RPMI7951 (cell line): ENCODE results near the gene GMIP. TPM values are rescaled to one million over a fixed set of nuclear protein-coding genes. Genes with fewer than 3 reads are reported as not detected.
"Not testable (repeated sequence)": the region's sequence is repeated elsewhere in the genome, so short reads cannot be mapped to it uniquely, and the experiment has no call there.

Source experiments
- DNase-seq: peaks from one replicate; pipeline ENCODE4 v3.0.0-alpha.2; 2012; ENCODE audit warnings: low read depth
- total RNA-seq: library from RNA; depleted of rRNA; stranded (reverse); fragments of >200 nt; shearing (Covaris generic); gene quantifications from 2 replicates; pipeline ENCODE4 v1.2.3, GENCODE V29; 2014; rRNA removed

The GMIP gene, protein sequence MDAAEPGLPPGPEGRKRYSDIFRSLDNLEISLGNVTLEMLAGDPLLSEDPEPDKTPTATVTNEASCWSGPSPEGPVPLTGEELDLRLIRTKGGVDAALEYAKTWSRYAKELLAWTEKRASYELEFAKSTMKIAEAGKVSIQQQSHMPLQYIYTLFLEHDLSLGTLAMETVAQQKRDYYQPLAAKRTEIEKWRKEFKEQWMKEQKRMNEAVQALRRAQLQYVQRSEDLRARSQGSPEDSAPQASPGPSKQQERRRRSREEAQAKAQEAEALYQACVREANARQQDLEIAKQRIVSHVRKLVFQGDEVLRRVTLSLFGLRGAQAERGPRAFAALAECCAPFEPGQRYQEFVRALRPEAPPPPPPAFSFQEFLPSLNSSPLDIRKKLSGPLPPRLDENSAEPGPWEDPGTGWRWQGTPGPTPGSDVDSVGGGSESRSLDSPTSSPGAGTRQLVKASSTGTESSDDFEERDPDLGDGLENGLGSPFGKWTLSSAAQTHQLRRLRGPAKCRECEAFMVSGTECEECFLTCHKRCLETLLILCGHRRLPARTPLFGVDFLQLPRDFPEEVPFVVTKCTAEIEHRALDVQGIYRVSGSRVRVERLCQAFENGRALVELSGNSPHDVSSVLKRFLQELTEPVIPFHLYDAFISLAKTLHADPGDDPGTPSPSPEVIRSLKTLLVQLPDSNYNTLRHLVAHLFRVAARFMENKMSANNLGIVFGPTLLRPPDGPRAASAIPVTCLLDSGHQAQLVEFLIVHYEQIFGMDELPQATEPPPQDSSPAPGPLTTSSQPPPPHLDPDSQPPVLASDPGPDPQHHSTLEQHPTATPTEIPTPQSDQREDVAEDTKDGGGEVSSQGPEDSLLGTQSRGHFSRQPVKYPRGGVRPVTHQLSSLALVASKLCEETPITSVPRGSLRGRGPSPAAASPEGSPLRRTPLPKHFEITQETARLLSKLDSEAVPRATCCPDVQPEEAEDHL
- total RNA-seq = 2.3 and 3.3 TPM in 2 replicates

DNA sequence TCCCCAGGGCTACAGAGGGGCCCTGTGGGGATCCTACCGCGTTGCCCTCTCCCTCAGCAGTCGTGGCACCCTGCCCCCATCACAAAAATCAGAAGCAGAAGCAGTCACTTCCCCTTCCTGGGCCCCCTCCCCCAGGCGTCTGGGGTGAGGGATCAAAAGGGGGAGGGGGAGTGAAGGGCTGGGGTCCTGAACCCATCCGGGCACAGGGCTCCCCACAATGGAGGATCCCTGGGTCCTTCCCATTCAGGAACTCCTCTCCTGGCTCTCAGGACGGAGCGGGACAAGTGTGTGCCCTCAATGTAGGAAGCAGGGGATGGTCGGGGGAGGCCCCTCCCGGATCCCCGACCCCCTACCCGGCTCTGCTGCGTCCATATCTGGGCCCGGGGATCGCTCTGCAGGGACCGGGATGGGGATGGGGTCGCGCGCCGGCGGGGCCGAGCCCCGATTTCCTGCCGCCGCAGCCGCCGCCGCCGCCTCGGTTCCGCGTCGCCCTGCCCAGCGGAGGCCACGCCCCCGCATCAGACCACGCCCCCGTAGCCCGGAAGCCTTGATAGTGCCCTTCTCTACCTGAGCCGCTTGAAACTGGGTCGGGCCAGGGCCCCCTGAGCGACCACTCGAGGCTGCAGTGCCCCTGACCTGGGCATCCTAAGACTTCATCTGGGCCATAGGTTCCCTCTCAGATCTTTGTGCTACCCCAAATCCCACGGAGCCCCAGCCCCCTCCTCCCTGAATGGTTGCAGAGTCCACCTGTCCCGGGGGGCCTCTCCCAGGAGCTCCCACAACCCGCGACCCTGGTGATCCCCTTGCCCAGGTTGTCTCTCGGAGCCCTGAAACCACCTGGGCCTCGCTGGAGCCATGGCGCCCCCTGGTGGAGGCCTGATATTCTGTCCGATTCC is at the start of gene GMIP:
TSS of gene GMIP (minus strand) at position 500 of the 896 bp plus-strand sequence. CDS start at position 372, 128 bp downstream.
- peak; percentile 50 for DNase-seq

- no peak for DNase-seq
Observed at GRCh38 chr19:19691683-19692082, 48.2 kb upstream of the GMIP start.

GRCh38 chr19:19689023-19689422 is 45.6 kb upstream of the GMIP start:
- not testable (repeated sequence) for DNase-seq

DNA sequence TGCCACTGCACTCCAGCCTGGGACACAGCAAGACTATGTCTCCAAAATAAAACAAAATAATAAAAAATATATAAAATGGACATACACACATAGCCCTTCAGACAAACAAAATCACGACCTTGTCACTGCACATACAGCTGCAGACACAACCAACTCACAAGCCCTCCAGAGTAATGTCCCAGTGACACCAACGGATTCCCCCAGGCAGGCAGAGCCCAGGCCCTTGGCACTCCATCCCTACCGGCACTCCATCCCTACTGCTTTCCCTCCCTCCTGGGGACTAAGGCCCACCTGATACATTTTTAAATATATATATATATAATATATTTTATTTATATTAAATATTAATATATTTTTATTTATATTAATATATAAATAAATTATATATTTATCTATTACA is 43.6 kb upstream of the GMIP start:
- DNase-seq = peak; percentile 34

DNA sequence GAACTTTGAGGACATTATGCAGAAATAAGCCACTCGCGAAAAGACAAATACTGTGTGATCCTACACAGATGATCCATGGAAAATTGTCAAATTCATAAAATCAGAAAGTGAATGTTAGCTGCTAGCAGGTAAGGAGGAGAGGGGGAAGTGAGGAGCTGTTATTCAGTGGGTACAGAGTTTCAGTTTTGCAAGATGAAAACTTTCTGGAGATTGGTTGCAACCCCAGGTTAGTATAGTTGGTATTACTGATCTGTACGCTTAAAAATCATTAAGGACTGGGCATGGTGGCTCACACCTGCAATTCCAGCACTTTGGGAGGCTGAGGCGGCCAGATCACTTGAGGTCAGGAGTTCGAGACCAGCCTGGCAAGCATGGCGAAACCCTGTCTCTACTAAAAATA is 43.1 kb upstream of the GMIP start:
- no peak for DNase-seq

GRCh38 chr19:19686119-19686518 is 42.7 kb upstream of the GMIP start:
- not testable (repeated sequence) for DNase-seq

- DNase-seq = no peak
Observed at GRCh38 chr19:19679176-19680073, 36.0 kb upstream of the GMIP start.

GRCh38 chr19:19677579-19677978 is 34.1 kb upstream of the GMIP start:
- no peak for DNase-seq

DNA sequence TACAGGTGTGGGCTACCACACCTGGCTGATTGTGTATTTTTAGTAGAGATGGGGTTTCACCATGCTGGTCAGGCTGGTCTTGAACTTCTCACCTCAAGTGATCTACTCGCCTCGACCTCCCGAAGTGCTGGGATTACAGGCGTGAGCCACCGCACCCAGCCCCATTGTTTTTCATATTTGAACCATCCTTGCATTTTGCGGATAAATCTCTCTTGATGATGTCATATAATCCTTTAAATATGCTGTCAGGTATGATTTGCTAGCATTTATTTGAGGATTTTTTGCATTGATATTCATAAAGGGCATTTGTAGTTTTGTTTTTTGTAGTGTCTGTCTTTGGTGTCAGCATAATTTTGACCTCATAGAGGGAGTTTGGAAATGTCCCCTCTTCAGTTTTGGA is 30.9 kb upstream of the GMIP start:
- no peak for DNase-seq

GRCh38 chr19:19672816-19673215 is 29.4 kb upstream of the GMIP start:
- DNase-seq = no peak

- no peak for DNase-seq
Observed at GRCh38 chr19:19670070-19670551, 26.7 kb upstream of the GMIP start.

DNA sequence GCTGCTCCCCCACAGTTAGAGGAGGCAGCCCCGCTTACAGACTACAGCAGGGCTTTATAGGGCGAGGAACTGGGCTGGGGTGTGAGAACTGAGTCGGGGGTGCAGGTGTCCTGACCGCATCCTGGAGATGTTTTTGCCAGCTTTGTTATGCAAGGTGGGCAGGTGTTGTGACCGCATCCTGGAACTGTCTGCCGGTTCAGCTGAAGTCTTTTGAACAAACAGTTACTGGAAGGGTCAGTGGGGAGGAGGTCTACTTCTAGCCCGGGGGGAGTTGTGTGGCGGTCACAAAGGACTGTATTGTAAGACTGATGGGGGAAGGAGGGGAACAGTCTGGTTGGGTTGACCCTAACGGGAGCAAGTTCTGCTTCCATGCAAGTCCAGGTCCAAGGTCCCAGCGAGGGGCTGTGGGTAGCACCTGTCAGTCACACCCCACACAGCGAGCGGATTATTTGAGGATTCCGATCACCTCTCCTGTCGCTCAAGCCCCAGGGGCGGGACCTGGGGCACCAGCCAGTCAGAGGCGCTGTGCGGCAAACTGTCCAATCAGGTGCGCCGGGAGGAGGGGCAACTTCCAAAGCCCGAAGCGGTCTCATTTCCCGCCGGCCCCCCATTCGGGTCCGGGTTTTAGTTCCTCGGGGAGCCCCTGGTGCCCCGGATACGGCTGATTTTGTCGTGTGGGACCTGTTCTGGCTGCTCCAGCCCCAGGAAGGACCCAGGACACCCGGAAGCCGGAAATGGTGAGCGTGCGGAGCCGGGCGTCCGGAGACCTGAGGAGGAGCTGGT is 25.0 kb upstream of the GMIP start, which contains the start of gene ZNF101:
TSS of gene ZNF101 (plus strand) at position 610 of the 783 bp plus-strand sequence. CDS start at position 735, 125 bp downstream.
- peak; percentile 91 for DNase-seq

GRCh38 chr19:19665420-19665948 is 22.0 kb upstream of the GMIP start:
- not testable (repeated sequence) for DNase-seq

DNA sequence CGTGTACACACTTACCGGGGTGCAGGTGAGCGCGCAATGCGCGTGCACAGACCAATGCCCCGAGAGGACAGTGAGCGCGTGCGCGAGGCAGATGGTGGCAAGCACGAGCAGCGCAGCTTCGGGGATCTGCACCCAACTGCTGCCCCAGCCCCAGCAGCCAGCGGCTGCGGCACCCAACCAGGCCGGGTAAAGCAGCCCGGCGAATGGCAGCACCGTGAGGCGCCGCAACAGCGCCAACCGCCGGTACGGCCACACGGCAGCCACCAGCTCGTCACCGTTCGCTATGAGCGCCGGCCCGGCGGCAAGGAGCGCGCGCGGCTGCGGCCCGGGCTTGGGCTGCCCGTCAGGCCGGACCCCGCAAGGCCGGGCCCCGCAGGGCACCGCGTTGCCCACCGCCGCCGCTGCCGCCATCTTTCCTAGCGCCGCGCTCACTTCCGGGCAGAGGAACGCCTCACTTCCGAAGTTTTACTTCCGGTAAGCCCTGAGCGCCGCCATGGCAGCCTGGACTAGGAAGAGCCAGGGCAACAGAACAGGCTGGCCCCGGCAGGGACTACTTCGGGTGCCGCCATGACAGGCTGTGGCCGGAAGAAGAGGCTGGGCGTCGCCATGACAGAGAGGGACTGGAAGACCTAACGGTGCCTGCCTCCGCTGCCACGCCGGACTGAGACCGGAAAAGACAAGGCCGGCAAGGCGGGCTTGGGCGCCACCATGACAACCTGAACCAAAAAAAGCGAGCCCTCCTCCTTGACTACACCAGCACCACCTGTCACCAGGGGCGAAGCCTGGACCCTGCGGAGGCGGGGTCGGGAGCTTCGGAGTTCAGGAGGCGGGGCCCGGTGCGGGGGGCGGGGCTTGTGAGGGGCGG is 20.0 kb upstream of the GMIP start, which contains the start of gene ATP13A1:
TSS of gene ATP13A1 (minus strand) at position 421 of the 865 bp plus-strand sequence. CDS start at position 411, 10 bp downstream.
- peak; percentile 93 for DNase-seq

- DNase-seq = no peak
Observed at GRCh38 chr19:19662871-19663255, 19.4 kb upstream of the GMIP start.

DNA sequence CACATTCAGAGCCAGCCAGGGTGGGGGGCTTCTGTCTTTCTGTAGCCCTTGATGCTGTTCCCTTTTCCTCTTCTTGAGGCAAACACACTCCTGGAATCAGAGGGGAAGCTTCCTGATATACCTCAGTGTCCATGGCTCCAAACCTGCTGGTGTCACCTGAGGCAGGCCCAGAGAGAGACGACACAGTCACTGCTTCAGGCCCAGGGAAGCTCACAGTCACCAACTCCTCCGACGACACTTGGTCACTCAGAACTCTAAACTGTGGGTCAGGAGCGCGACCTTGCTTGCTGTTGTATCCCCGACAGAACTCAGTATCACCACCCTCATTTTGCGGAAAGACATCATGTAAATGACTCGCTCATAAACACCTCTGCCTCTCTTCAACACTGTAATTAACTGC is 18.9 kb upstream of the GMIP start:
- no peak for DNase-seq

- DNase-seq = no peak
Observed at GRCh38 chr19:19661675-19662251, 18.3 kb upstream of the GMIP start.
